Osteoblast (primary cell): Measurements from ENCODE around the gene CLNK. TPM values are rescaled to one million over a fixed set of nuclear protein-coding genes. Genes with fewer than 3 reads are reported as not detected.
"Not testable (repeated sequence)": the region's sequence is repeated elsewhere in the genome, so short reads cannot be mapped to it uniquely, and the experiment has no call there.

Source experiments
- DNase-seq: peaks from one replicate; pipeline ENCODE4 v3.0.0; 2011; ENCODE audit warnings: low spot score, mixed read lengths; ENCODE audit not compliant: insufficient read length; ENCODE audit errors: missing footprints
- H2AFZ ChIP-seq: 2 replicates; pipeline ENCODE4 v1.6.0; 2011; ENCODE audit warnings: mild to moderate bottlenecking, low read length
- H3K27ac ChIP-seq: 2 replicates; pipeline ENCODE4 v1.5.1; 2011; ENCODE audit warnings: mild to moderate bottlenecking, low read depth, low read length, moderate library complexity
- H3K27me3 ChIP-seq: 2 replicates; pipeline ENCODE4 v1.6.0; 2012; ENCODE audit warnings: mild to moderate bottlenecking, control low read depth, inconsistent platforms, low read length, moderate library complexity; ENCODE audit not compliant: insufficient read depth
- H3K36me3 ChIP-seq: 2 replicates; pipeline ENCODE4 v1.5.1; 2011; ENCODE audit warnings: mild to moderate bottlenecking, low read length, control low read depth, moderate library complexity; ENCODE audit not compliant: insufficient read depth
- H3K4me1 ChIP-seq: 2 replicates; pipeline ENCODE4 v1.5.1; 2011; ENCODE audit warnings: mild to moderate bottlenecking, low read length, control low read depth, moderate library complexity; ENCODE audit not compliant: insufficient read depth
- H3K4me2 ChIP-seq: 2 replicates; pipeline ENCODE4 v1.6.0; 2011; ENCODE audit warnings: mild to moderate bottlenecking, low read length; ENCODE audit not compliant: insufficient read depth
- H3K4me3 ChIP-seq: fragments of 200-600 bp; sonication (generic); 3 replicates; pipeline ENCODE4 v1.5.1; 2012; ENCODE audit warnings: mild to moderate bottlenecking, low read length, inconsistent platforms; ENCODE audit not compliant: insufficient read depth
- H3K79me2 ChIP-seq: 2 replicates; pipeline ENCODE4 v1.6.0; 2012; ENCODE audit warnings: mild to moderate bottlenecking, low read length, control low read depth, inconsistent platforms; ENCODE audit not compliant: insufficient read depth
- H3K9me3 ChIP-seq: 2 replicates; pipeline ENCODE4 v1.5.1; 2011; ENCODE audit warnings: low read depth, low read length, control low read depth
- H4K20me1 ChIP-seq: 2 replicates; pipeline ENCODE4 v1.6.0; 2012; ENCODE audit warnings: mild to moderate bottlenecking, low read length, control low read depth; ENCODE audit not compliant: insufficient read depth
- CTCF ChIP-seq: IDR thresholded peaks from 2 replicates; pipeline ENCODE4 v1.5.1; 2011; ENCODE audit warnings: mild to moderate bottlenecking, low read depth, low read length, moderate library complexity; ENCODE audit errors: extremely low read depth
- total RNA-seq: library from RNA; depleted of rRNA; stranded (reverse); fragments of >200 nt; gene quantifications from 2 replicates; pipeline ENCODE4 v1.2.3, GENCODE V29; 2012

Gene CLNK
- total RNA-seq, 1 donor, result not detected

GRCh38 chr4:10619220-10619619, 65.3 kb downstream of the CLNK start:
- no peaks in the 10 kb centered on the region for H3K9me3 ChIP-seq
- H3K27ac ChIP-seq, result no peak overlapping the region
- H3K79me2 ChIP-seq, result no peaks in the 10 kb centered on the region
- TF ChIP-seq CTCF, result no peak
- DNase-seq, result no peak
- H3K36me3 ChIP-seq, result no peaks in the 10 kb centered on the region
- H3K27me3 ChIP-seq, result no peaks in the 10 kb centered on the region
- peaks cover 6% of the 10 kb centered on the region for H3K4me1 ChIP-seq
- peak overlapping the region; percentile 16 for H3K4me2 ChIP-seq
- no peak overlapping the region for H3K4me3 ChIP-seq
- no peak overlapping the region for H2AFZ ChIP-seq
- no peaks in the 10 kb centered on the region for H4K20me1 ChIP-seq

GRCh38 chr4:10614926-10615325, 69.6 kb downstream of the CLNK start:
- H3K27ac ChIP-seq, H3K9me3 ChIP-seq, H3K79me2 ChIP-seq, H3K4me2 ChIP-seq, DNase-seq, H2AFZ ChIP-seq, H4K20me1 ChIP-seq, H3K36me3 ChIP-seq, H3K4me3 ChIP-seq, H3K27me3 ChIP-seq: not testable (repeated sequence)
- peaks cover 16% of the 10 kb centered on the region for H3K4me1 ChIP-seq

DNA sequence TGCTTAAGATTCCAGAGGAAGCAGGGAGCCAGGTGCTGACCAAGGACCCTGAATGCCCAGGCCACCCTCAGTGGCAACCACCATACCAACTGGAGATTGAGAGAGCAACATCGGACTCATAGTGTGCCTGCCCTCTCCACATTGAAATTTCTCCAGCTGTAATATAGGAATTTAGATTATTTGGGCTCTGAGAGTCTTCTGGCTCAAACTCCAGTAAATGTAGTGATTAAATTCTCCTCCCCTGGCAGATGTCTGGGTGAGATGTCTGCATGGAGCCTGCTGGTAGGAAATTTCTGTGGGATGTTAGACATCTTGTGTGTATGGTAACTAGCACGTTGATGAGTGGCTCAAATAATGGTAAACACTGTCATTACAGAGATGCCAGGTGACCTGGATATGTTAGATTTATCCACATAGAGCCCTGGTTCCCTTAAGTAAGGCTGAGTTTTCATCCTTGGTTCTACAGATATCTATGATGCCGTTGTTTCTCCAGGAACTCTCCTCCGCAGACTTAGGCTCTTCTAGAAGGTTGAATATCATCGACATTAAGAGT, 70.6 kb downstream of the CLNK start:
- H3K36me3 ChIP-seq, result no peaks in the 10 kb centered on the region
- no peaks in the 10 kb centered on the region for H4K20me1 ChIP-seq
- no peak overlapping the region for H2AFZ ChIP-seq
- H3K79me2 ChIP-seq, result no peaks in the 10 kb centered on the region
- TF ChIP-seq CTCF, result no peak
- H3K4me3 ChIP-seq, result no peak overlapping the region
- H3K9me3 ChIP-seq, result no peaks in the 10 kb centered on the region
- H3K27ac ChIP-seq, result no peak overlapping the region
- no peaks in the 10 kb centered on the region for H3K27me3 ChIP-seq
- no peak overlapping the region for H3K4me2 ChIP-seq
- DNase-seq, result no peak
- H3K4me1 ChIP-seq, result peaks cover 11% of the 10 kb centered on the region

- Histone ChIP-seq H3K4me2 (no peak overlapping the region), H4K20me1 (no peaks in the 10 kb centered on the region), H3K79me2 (no peaks in the 10 kb centered on the region), H3K9me3 (no peaks in the 10 kb centered on the region), H3K4me1 (peaks cover 13% of the 10 kb centered on the region), H3K4me3 (no peak overlapping the region), H2AFZ (no peak overlapping the region), H3K27me3 (no peaks in the 10 kb centered on the region), H3K36me3 (no peaks in the 10 kb centered on the region), H3K27ac (no peak overlapping the region)
- DNase-seq, result no peak
- TF ChIP-seq CTCF, result no peak
Observed at GRCh38 chr4:10612476-10612875, 72.1 kb downstream of the CLNK start.
